HepG2 (cell line): Measurements from ENCODE around the gene C22orf15. TPM values are rescaled to one million over a fixed set of nuclear protein-coding genes. Genes with fewer than 3 reads are reported as not detected.

Source experiments
- EP300 ChIP-seq, 3 experiments: sonication (generic) in 1 of 3; formaldehyde crosslinking in 1 of 3; IDR thresholded peaks; 2 replicates each; pipeline versions ENCODE4 v1.5.1 to v1.6.1; 2011 to 2020; ENCODE audit warnings: low read depth in 2 of 3, low read length in 2 of 3, borderline replicate concordance in 1 of 3, improper control_type of control experiment in 1 of 3, mild to moderate bottlenecking in 1 of 3, missing genetic modification reagents in 1 of 3, moderate library complexity in 1 of 3
- HMG20B ChIP-seq: conservative IDR thresholded peaks from 2 replicates; pipeline ENCODE4 v1.6.1; 2016; ENCODE audit warnings: missing genetic modification reagents, missing compliant biosample characterization
- MIER3 ChIP-seq: IDR thresholded peaks from 2 replicates; pipeline ENCODE4 v1.6.1; 2016; ENCODE audit warnings: missing compliant biosample characterization, borderline replicate concordance
- NAIF1 ChIP-seq: sonication (generic); formaldehyde crosslinking; IDR thresholded peaks from 2 replicates; pipeline ENCODE4 v1.5.0; 2020; ENCODE audit warnings: mild to moderate bottlenecking, missing genetic modification reagents, borderline replicate concordance
- NFRKB ChIP-seq: fragments of 450-650 bp; IDR thresholded peaks from 2 replicates; pipeline ENCODE4 v1.6.1; 2017
- POLR2A ChIP-seq, 2 experiments: IDR thresholded peaks; 2 replicates each; pipeline ENCODE4 v1.6.1; 2011; ENCODE audit warnings: low read depth in 2 of 2, low read length in 2 of 2, mild to moderate bottlenecking in 1 of 2, moderate library complexity in 1 of 2; ENCODE audit not compliant: insufficient read depth in 1 of 2
- SAFB2 ChIP-seq: sonication (generic); formaldehyde crosslinking; IDR thresholded peaks from 2 replicates; pipeline ENCODE4 v1.5.1; 2020; ENCODE audit warnings: missing genetic modification reagents, low read depth, mild to moderate bottlenecking, borderline replicate concordance
- SALL1 ChIP-seq: sonication (generic); formaldehyde crosslinking; IDR thresholded peaks from 2 replicates; pipeline ENCODE4 v1.8.0; 2022; ENCODE audit warnings: mild to moderate bottlenecking, missing genetic modification reagents
- SMARCC2 ChIP-seq: fragments of 450-650 bp; IDR thresholded peaks from 2 replicates; pipeline ENCODE4 v1.6.1; 2017; ENCODE audit warnings: antibody characterized with exemption, mild to moderate bottlenecking
- SNAPC2 ChIP-seq: sonication (generic); formaldehyde crosslinking; IDR thresholded peaks from 2 replicates; pipeline ENCODE4 v1.8.1; 2022; ENCODE audit warnings: mild to moderate bottlenecking, missing genetic modification reagents
- TBP ChIP-seq: sonication (generic); formaldehyde crosslinking; IDR thresholded peaks from 2 replicates; pipeline ENCODE4 v1.5.0; 2020; ENCODE audit warnings: missing genetic modification reagents
- ZBTB42 ChIP-seq: sonication (generic); formaldehyde crosslinking; IDR thresholded peaks from 2 replicates; pipeline ENCODE4 v1.5.0; 2020; ENCODE audit warnings: mild to moderate bottlenecking, missing genetic modification reagents
- ZBTB7A ChIP-seq: sonication (generic); formaldehyde crosslinking; IDR thresholded peaks from 2 replicates; pipeline ENCODE4 v1.8.0; 2022; ENCODE audit warnings: mild to moderate bottlenecking, missing genetic modification reagents
- ZFP36L1 ChIP-seq: sonication (generic); formaldehyde crosslinking; IDR thresholded peaks from 2 replicates; pipeline ENCODE4 v1.8.0; 2022; ENCODE audit warnings: mild to moderate bottlenecking, missing genetic modification reagents, moderate library complexity
- ZFY ChIP-seq: sonication (generic); formaldehyde crosslinking; IDR thresholded peaks from 2 replicates; pipeline ENCODE4 v1.4.0; 2020; ENCODE audit warnings: missing genetic modification reagents
- ZNF235 ChIP-seq: sonication (generic); formaldehyde crosslinking; IDR thresholded peaks from 2 replicates; pipeline ENCODE4 v1.8.1; 2023; ENCODE audit warnings: mild to moderate bottlenecking, missing genetic modification reagents, borderline replicate concordance
- ZNF251 ChIP-seq: sonication (generic); formaldehyde crosslinking; IDR thresholded peaks from 2 replicates; pipeline ENCODE4 v1.9.0; 2021; ENCODE audit warnings: mild to moderate bottlenecking, missing genetic modification reagents
- ZNF3 ChIP-seq: IDR thresholded peaks from 2 replicates; pipeline ENCODE4 v1.7.0; 2017; ENCODE audit warnings: inconsistent platforms
- ZNF333 ChIP-seq: sonication (generic); formaldehyde crosslinking; IDR thresholded peaks from 2 replicates; pipeline ENCODE4 v1.4.0; 2020; ENCODE audit warnings: mild to moderate bottlenecking, missing genetic modification reagents, borderline replicate concordance
- ZNF343 ChIP-seq: sonication (generic); formaldehyde crosslinking; IDR thresholded peaks from 2 replicates; pipeline ENCODE4 v1.4.0; 2020; ENCODE audit warnings: mild to moderate bottlenecking, missing genetic modification reagents
- ZNF431 ChIP-seq: sonication (generic); formaldehyde crosslinking; IDR thresholded peaks from 2 replicates; pipeline ENCODE4 v1.9.0; 2022; ENCODE audit warnings: missing genetic modification reagents, low read depth, mild to moderate bottlenecking, borderline replicate concordance
- ZNF513 ChIP-seq: sonication (generic); formaldehyde crosslinking; conservative IDR thresholded peaks from 2 replicates; pipeline ENCODE4 v1.5.0; 2020; ENCODE audit warnings: missing genetic modification reagents
- ZNF567 ChIP-seq: sonication (generic); formaldehyde crosslinking; IDR thresholded peaks from 2 replicates; pipeline ENCODE4 v1.8.1; 2023; ENCODE audit warnings: mild to moderate bottlenecking, missing genetic modification reagents, borderline replicate concordance
- ZNF605 ChIP-seq: sonication (generic); formaldehyde crosslinking; IDR thresholded peaks from 2 replicates; pipeline ENCODE4 v1.8.0; 2022; ENCODE audit warnings: mild to moderate bottlenecking, missing genetic modification reagents
- ZNF660 ChIP-seq: sonication (generic); formaldehyde crosslinking; IDR thresholded peaks from 2 replicates; pipeline ENCODE4 v1.5.1; 2020; ENCODE audit warnings: mild to moderate bottlenecking, low read depth, missing genetic modification reagents, borderline replicate concordance
- ZNF776 ChIP-seq: sonication (generic); formaldehyde crosslinking; IDR thresholded peaks from 2 replicates; pipeline ENCODE4 v1.4.0; 2020; ENCODE audit warnings: mild to moderate bottlenecking, missing genetic modification reagents
- polyA plus RNA-seq, 8 experiments: library from polyadenylated mRNA; depleted of rRNA in 3 of 8; stranded (reverse) in 7 of 8; unstranded in 1 of 8; fragments of >200 nt; fragmentation: Illumina TruSeq in 4 of 8; extraction: Trizol in 4 of 8; gene quantifications; 2 replicates each; pipeline versions ENCODE4 v1.2.1 to v1.2.3, GENCODE V29; 2011 to 2016; ENCODE audit warnings: low read depth in 4 of 8, missing spikeins in 1 of 8, mixed read lengths in 1 of 8; ENCODE audit not compliant: insufficient read depth in 1 of 8
- total RNA-seq, 5 experiments: library from RNA; depleted of rRNA; stranded (reverse); fragments of >200 nt; fragmentation: Illumina TruSeq; extraction: Trizol; gene quantifications; 2 replicates each; pipeline ENCODE4 v1.2.3, GENCODE V29; 2016; ENCODE audit warnings: low read depth in 1 of 5
- TF ChIP-seq, protein P1 (sequence below): sonication (generic); formaldehyde crosslinking; IDR thresholded peaks from 2 replicates; pipeline ENCODE4 v1.4.0; 2020; ENCODE audit warnings: mild to moderate bottlenecking, missing genetic modification reagents

C22orf15 gene
- total and polyA plus RNA-seq, 2 of the 13 experiments (the other 11 are each of a cell fraction or from before 2014, with no cell fraction given): not detected

DNA sequence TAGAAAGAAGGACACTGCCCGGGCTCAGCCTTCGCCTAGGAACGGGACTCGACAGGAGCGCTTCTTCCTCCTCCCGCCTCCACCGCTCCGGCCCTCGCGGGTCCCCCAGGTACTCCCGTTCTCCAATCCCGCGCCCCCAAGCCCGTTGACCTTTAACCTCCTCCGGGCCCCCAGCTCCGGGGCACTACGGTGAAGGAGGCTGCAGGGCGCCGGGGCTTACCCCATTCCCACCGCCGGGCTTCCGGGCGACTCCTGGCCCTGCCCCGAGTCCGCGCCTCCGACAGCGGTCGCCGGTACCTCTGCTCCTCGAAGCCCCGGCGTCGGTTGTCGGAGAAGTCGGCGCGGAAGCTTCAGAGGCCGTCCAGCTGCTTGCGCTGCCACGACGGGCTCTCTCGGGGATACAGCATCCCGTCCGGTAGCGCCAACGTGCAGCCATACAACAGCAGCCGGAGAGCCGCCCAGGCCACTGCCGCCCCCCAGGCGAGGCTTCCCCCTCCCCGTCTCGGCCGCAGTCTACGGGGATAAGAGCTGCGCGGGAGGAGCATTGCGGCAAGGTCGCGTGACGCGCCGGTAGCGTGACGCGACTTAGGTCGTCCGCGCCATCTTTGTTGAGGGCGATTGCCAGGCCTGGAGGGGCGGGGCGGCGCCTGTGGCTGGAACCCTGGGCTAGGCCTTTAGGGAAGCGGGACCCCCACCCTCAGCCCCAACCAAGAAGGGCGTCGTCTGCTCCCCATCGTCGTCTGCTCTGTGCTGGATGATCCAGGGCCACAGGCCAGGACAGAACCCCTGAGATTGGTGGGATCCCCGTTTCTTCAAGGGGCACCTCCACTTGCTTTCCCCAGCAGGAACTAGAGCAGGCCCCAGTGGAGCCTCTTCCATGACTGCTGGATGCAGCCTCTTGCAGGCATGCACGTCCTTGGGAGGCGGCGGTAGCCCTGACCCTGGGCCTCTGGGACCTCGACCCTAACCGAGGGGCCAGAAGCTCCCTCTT, 45.7 kb upstream of the C22orf15 start (continued):
- TF ChIP-seq ZNF776 (CRISPR knock-in tag): peak; percentile 60; the same call in 1 of the 2 replicates
- TF ChIP-seq ZNF333 (CRISPR knock-in tag): peak; percentile 66; the same call in 1 of the 2 replicates
- 0 out of 2 replicates have a peak, but pooled peaks have one; percentile 88 for TF ChIP-seq ZNF513 (CRISPR knock-in tag)
- TF ChIP-seq ZNF343 (CRISPR knock-in tag): peak; percentile 87
- TF ChIP-seq ZNF605: no peak
- peak; percentile 74 for TF ChIP-seq ZBTB7A
- 0 out of 2 replicates have a peak, but pooled peaks have one; percentile 64 for TF ChIP-seq ZNF431 (CRISPR knock-in tag)
- TF ChIP-seq ZBTB42: no peak
- TF ChIP-seq SAFB2 (CRISPR knock-in tag): peak; percentile 56; the same call in 1 of the 2 replicates
- no peak for TF ChIP-seq SMARCC2
- 0 out of 2 replicates have a peak, but pooled peaks have one; percentile 65 for TF ChIP-seq SNAPC2 (CRISPR knock-in tag)
- no peak for TF ChIP-seq ZNF567 (CRISPR knock-in tag)
- TF ChIP-seq POLR2A (IDR thresholded peaks at IDR 0.05; ENCODE audit: insufficient read depth in 1 of 2, low read depth in 2 of 2, low read length in 2 of 2): peak; percentile 79 to 91
- TF ChIP-seq ZNF251: no peak
- TF ChIP-seq ZFP36L1 (CRISPR knock-in tag): peak; percentile 69; the same call in 1 of the 2 replicates
- TF ChIP-seq ZNF660 (CRISPR knock-in tag): no peak
- TF ChIP-seq SALL1: peak; percentile 85
- TF ChIP-seq HMG20B (CRISPR knock-in tag): no peak
- peak; percentile 84; the same call in 1 of the 2 replicates for TF ChIP-seq ZNF235 (CRISPR knock-in tag)
- TF ChIP-seq TBP (CRISPR knock-in tag): no peak
- TF ChIP-seq NAIF1 (CRISPR knock-in tag): peak; percentile 90; the same call in 1 of the 2 replicates
- TF ChIP-seq EP300 (IDR thresholded peaks at IDR 0.05; ENCODE audit: low read depth in 2 of 2, low read length in 2 of 2): no peak
- TF ChIP-seq EP300 (CRISPR knock-in tag; IDR thresholded peaks at IDR 0.05; ENCODE audit: borderline replicate concordance): no peak
- TF ChIP-seq ZFY (CRISPR knock-in tag): peak; percentile 94
- TF ChIP-seq, protein P1, sequence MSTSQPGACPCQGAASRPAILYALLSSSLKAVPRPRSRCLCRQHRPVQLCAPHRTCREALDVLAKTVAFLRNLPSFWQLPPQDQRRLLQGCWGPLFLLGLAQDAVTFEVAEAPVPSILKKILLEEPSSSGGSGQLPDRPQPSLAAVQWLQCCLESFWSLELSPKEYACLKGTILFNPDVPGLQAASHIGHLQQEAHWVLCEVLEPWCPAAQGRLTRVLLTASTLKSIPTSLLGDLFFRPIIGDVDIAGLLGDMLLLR (CRISPR knock-in tag): peak; percentile 65; the same call in 1 of the 2 replicates
- no peak for TF ChIP-seq NFRKB
- TF ChIP-seq MIER3 (CRISPR knock-in tag): peak; percentile 85; the same call in 1 of the 2 replicates
- TF ChIP-seq ZNF3 (CRISPR knock-in tag): no peak
